GM18520 (cell line): ENCODE measurements around the gene MED13.
"Not testable (repeated sequence)": the region's sequence is repeated elsewhere in the genome, so short reads cannot be mapped to it uniquely, and the experiment has no call there.

Source experiments
- ATAC-seq: cut with Tn5 transposase; IDR thresholded peaks from one replicate; pipeline ENCODE4 v1.9.1; 2021; ENCODE audit not compliant: unreplicated experiment

The MED13 gene

DNA sequence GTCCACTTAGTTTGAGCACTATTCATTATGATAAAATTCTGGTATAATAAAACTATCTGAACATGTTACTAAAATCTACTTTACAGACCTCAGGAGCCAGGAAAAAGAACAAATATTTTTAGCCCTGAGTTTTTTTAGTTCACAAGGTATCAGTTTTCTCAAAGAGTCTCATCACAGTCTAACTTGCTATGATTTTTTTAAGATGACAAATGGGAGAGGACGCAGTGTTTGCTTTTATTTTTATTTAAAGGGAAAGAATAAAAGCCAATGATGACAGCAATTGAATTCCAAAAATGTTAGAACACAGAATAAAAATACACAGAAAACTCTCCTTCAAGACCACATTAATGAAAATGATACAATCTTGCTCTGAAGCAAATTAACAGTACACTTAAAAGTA lies 7.4 kb downstream of the MED13 start:
- ATAC-seq: no peak

GRCh38 chr17:62052765-62053338 lies 12.2 kb downstream of the MED13 start:
- no peak for ATAC-seq

- no peak for ATAC-seq
These were observed 14.0 kb downstream of the MED13 start for GRCh38 chr17:62051053-62051452.

GRCh38 chr17:62049299-62049698 lies 15.8 kb downstream of the MED13 start:
- no peak for ATAC-seq

- no peak for ATAC-seq
These were observed 16.8 kb downstream of the MED13 start for GRCh38 chr17:62048262-62048661.

DNA sequence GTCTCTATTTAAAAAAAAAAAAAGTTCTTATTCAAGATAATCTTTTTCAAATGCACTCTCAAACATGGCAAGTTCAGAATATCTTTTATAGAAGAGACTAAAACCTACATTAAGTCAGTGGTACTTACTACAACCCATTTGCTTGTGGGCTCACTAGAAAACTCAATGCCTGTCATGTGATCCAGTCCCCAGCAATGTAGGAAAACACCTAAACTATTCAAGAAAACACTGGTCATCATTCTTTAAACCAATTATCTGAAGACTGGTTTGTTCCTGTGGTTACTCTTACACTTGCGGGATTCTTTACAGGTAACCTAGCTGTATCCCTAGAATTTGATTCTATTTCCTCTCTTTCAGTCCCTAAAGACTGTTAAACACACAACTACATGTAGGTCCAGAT lies 19.6 kb downstream of the MED13 start:
- ATAC-seq: no peak

DNA sequence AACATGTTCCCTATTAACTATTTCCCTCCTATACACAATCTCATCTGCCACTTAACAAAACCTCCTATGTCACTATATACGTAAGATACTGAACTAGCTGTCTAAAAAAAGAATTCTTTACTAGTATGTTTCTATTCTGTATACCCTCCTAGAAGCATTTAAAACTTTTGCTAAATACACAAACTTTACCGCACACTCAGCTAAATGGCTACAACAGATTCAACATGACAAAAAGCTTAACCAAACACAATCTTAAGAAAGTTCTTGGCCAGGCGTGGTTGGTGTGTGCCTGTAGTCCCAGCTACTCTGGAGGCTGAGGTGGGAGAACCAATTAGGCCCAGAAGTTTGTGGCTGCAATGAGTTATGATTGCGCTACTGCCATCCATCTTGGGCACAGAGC lies 20.0 kb downstream of the MED13 start:
- no peak for ATAC-seq

DNA sequence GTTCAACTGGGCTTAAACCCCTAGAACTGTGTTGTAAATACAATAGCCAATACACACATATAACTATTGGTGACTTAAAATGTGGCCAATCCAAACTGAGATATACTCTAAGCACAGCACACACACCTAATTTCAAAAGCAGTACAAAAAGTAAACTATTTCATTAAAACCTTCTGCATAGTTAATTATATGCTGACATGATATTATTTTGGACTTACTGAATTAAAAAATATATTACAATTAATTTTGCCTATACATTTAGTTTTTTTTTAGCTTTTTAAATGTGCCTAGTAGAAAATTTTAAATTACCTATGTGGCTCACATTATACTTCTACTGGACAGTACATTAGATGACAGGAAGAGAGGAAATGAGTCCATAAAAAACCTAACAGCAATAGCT lies 21.5 kb downstream of the MED13 start:
- no peak for ATAC-seq

GRCh38 chr17:62043140-62043539 lies 21.9 kb downstream of the MED13 start:
- ATAC-seq: no peak

DNA sequence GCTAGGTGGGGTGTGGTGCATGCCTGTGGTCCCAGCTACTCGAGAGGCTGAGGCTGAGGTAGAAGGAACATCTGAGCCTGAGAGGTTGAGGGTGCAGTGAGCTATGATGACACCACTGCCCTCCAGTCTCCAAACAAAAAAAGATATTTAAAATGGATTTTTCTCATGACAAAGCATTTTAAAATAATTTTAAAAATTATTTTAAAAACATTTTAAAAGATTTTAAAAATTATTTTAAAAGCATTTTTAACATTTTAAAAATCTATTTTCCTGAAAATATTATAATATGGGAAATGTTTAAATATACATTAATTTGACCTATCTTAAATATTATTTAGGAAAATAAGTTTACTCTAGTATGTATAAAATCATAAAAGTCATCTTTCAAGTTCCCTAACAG lies 26.8 kb downstream of the MED13 start:
- no peak for ATAC-seq

GRCh38 chr17:62033317-62033716 lies 31.8 kb downstream of the MED13 start:
- ATAC-seq: no peak

DNA sequence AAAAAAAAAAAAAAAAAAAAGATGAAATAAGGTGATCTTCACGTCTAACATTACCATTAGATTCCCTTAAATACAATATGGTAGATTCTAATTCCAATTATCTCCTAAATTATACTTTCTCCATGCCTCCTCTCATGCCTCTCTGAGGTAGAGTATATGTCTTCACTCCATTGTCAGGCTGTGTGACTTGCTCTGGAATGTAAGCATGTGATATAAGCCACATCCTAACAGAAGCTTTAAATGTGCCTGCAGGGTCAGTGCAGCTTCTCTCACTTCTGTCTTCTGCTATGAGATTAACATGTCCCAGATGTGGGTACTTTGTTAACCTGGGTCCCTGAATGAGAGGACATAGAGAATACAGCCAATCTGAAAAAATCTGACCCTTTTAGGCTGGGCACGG lies 32.6 kb downstream of the MED13 start:
- no peak for ATAC-seq

DNA sequence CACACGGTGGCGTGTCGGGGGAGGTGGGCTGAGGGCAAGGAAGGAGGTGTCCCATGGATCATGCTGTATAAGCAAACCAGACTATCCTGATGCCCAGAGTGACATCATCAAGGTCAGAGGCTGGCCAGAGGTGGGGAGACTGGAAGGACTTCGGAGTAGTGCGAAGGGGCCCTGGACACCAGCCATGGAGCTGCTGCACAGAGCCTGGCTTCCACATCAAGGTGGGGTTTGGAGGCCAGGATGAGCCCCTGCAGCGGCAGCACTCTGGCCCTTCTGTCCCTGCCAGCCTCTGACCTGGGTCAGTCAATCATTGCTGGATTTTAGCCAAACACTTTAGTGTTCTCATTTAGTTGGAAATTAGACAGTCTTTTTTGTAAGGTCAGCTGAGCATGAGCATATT lies 34.8 kb downstream of the MED13 start:
- ATAC-seq: no peak

GRCh38 chr17:62024866-62025265 lies 40.2 kb downstream of the MED13 start:
- ATAC-seq: no peak

DNA sequence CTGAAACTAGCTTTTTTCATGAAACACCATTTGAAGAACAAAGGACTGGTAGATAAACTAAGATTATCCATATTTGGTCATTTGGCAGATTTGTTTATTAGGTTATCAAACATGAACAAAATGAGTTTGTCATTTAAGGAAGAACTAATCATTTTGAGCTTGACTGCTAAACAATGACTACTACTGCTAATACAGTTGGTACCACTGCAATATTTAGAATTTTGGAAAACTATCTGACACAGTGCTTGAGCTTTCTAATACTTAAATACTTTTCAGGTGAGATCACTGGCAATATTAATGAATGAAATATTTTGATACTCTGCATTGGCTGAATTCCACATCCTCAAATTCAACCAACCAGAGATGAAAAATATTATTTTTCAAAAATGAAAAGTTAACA lies 47.2 kb downstream of the MED13 start:
- no peak for ATAC-seq

- ATAC-seq: no peak
These were observed 47.6 kb downstream of the MED13 start for GRCh38 chr17:62017496-62017895.

GRCh38 chr17:62014526-62014925 lies 50.6 kb downstream of the MED13 start:
- no peak for ATAC-seq

DNA sequence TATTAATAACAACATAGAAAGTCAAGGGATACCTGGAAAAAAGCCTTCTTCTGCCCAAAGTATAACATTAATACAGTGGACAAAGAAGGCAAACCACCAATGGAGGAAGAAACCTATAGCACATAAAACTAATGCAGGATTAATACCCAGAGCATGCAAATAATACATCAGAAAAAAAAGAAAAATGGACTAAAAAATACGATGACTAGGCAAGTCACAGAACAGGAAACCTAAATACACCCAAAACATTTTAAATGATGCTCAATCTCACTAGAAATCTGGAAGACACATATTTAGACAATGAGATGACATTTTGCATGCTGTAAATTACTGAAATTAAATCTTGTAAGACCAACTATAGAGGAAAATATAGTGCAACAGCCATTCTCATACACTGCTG lies 55.9 kb downstream of the MED13 start:
- ATAC-seq: no peak

GRCh38 chr17:62008294-62008693 lies 56.8 kb downstream of the MED13 start:
- ATAC-seq: no peak

DNA sequence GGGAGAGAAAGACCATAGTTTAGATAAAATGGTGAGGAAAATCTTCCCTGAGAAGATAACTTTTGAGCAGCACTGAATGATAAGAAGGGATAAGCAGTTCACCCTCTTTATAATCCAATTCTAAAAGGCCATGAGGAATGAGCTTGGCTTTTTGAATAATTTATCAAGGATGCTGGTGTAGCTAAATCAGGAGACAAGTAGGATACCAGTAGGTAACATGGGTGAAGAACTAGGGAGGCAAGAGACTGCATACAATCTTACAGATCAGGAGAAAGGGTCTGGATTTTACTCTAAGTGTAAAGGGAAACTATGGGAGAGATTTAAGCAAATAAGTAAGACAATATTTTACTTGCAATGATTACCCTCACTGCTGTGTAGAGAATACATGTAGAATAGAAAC lies 60.7 kb downstream of the MED13 start:
- no peak for ATAC-seq

DNA sequence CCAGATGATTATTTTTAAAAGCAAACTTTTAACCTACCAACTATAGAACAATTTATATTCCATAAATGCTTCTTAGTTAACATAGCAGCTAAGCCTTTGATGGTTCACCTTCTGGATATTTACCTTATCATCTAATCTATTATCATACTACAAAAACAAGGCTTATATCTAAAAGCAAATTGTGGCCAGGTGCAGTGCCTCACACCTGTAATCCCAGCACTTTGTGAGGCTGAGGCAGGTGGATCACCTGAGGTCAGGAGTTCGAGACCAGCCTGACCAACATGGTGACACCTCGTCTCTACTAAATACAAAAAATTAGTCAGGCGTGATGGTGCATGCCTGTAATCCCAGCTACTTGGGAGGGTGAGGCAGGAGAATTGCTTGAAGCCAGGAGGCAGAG lies 61.9 kb downstream of the MED13 start:
- ATAC-seq: not testable (repeated sequence)

GRCh38 chr17:62001105-62001504 lies 64.0 kb downstream of the MED13 start:
- ATAC-seq: no peak

- ATAC-seq: no peak
These were observed 64.9 kb downstream of the MED13 start for GRCh38 chr17:62000186-62000585.

DNA sequence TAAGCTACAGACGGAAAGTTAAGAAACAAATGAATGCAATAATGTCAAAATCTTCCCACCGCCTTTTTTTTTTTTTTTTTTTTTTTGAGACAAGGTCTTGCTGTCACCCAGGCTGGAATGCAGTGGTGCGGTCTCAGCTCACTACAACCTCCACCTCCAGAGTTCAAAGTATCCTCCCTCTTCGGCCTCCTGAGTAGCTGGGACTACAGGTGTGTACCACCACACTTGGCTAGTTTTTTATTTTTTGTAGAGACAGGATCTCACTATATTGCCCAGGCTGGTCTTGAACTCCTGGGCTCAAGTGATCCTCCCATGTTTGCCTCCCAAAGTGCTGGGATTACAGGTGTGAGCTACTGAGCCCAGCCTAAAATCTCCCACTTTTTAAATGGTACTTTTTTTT lies 66.5 kb downstream of the MED13 start:
- not testable (repeated sequence) for ATAC-seq
